Fibroblast of gingiva (primary cell): ENCODE data around the gene NMRK2.
"Not testable (repeated sequence)": the region's sequence is repeated elsewhere in the genome, so short reads cannot be mapped to it uniquely, and the experiment has no call there.

Experiments
- DNase-seq: peaks from one replicate; pipeline ENCODE4 v3.0.0-alpha.2; 2011; ENCODE audit warnings: low read depth

NMRK2 gene, protein sequence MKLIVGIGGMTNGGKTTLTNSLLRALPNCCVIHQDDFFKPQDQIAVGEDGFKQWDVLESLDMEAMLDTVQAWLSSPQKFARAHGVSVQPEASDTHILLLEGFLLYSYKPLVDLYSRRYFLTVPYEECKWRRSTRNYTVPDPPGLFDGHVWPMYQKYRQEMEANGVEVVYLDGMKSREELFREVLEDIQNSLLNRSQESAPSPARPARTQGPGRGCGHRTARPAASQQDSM

DNA sequence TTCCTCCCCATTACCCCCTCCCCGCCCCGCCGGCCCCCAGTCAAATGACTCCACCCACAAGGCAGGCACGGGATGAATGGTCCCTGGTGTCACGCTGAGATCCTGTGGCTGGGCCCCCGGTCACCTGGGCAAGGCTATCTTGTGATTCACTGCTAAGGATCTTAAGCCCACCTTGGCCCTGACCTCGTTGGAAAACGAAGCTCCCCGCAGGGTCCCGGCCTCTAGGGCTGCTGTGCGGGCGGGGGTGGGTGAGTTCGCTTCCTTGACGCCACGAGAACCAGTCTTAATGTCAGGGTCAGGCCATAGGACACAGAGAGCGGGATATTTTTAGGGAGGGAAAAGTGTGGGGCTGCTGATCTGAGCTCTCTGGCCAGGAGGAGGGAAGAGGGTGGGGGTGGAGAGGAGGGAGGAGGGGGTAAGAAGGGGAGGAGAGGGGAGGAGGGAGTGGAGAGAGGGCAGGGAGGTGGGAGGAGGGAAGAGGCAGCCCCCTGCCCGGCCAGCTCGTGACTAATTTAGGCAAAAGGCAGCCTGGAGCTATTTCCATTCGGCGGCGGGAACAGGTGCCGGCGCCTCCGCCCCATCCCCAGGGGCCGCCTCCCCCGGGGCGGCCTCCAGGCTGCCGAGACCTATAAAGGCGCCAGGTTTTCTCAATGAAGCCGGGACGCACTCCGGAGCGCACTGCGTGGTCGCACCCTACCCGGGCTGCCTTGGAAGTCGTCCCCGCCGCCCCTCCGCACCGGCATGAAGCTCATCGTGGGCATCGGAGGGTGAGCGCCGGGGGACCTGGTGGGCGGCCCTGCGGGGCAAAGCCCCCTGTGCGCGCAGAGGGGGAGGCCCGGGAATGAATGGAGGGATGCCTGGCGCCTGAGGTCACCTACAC, at the start of gene NMRK2:
Gene NMRK2, plus strand, starts transcription at position 139 of the 880 bp plus-strand sequence. Its CDS starts 603 bp downstream, at position 742.
- DNase-seq, result no peak

GRCh38 chr19:3890591-3890990, 42.3 kb upstream of the NMRK2 start:
- DNase-seq, result no peak

GRCh38 chr19:3893509-3894179, 39.2 kb upstream of the NMRK2 start:
- no peak for DNase-seq

GRCh38 chr19:3894959-3895358, 37.9 kb upstream of the NMRK2 start:
- DNase-seq, result not testable (repeated sequence)

GRCh38 chr19:3895788-3896187, 37.1 kb upstream of the NMRK2 start:
- DNase-seq, result no peak

- DNase-seq, result no peak
These were observed 34.9 kb upstream of the NMRK2 start for GRCh38 chr19:3897936-3898335.

DNA sequence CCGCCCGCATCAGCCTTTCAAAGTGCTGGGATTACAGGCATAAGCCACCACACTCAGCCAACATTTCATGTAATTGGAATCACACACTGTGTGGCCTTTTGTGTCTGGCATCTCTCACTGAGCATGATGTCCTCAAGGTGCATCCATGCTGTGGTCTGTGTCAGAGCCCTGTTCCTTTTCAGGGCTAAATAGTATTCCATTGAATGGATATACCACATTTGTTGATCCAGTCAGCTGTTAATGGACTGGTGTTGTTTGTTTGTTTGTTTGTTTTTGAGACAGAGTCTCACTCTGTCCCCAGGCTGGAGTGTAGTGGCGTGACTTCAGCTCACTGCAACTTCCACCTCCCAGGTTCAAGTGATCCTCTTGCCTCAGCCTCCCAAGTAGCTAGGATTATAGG, 34.4 kb upstream of the NMRK2 start:
- no peak for DNase-seq

GRCh38 chr19:3899531-3900294, 33.2 kb upstream of the NMRK2 start:
- no peak for DNase-seq

DNA sequence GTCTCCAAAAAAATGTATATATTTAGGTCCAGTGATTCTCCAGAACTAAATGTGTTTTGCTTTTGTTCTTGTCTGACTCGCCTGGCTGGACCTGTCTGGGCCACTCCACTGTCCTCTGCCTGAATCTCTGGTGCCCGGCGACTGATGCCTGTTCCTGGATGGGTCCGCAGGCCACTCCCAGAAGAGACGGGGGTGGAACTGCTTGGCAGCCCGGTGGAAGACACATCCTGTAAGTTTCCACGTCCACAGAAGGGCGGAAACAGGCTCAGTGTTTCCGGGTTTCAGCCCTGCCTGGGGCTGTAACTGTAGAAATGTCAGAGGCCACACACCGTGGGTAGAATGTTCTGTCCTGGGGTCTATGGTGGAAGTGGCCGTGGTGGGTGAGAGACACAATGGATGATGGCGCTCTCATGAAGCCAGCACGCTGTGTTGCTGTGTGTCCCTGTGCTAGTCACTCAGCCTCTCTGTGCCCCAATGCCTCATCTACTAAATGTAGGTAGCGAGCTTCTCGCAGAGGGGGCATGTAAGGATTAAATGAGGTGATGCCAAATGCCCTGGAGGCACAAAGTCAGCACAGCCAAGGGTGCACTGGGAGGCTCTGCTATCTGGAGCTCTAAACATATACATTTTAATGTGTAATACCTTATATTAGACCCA, 30.4 kb upstream of the NMRK2 start:
- DNase-seq, result no peak

- DNase-seq, result no peak
These were observed 28.6 kb upstream of the NMRK2 start for GRCh38 chr19:3904233-3904632.

DNA sequence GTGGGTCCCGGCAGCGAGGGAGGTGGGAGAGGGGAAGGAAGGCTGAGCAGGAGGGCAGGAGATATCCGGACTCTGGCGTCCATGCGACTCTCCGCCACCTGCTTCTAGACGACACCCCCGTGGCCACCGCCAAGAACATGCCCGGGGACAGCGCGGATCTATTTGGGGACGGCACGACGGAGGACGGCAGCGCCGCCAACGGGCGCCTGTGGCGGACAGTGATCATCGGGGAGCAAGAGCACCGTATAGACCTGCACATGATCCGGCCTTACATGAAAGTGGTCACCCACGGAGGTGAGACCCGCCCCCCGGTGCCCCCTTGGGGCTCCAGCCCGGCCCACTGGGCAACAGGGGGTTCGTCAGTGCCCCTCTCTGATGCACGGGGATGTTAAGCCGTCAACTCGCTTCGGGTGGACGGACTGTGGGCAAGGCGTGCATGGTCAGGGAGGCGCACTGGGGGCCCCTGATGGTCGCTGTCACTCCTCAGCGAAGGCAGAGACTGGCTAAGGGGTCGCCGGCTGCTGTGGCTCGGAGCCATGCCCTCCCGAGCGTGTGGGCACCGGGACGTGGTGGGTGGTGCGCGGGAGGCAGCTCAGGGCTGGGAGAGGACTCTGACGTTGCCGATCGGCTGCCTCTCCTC, 25.1 kb upstream of the NMRK2 start:
- DNase-seq, result no peak

GRCh38 chr19:3908266-3909054, 24.4 kb upstream of the NMRK2 start:
- no peak for DNase-seq

DNA sequence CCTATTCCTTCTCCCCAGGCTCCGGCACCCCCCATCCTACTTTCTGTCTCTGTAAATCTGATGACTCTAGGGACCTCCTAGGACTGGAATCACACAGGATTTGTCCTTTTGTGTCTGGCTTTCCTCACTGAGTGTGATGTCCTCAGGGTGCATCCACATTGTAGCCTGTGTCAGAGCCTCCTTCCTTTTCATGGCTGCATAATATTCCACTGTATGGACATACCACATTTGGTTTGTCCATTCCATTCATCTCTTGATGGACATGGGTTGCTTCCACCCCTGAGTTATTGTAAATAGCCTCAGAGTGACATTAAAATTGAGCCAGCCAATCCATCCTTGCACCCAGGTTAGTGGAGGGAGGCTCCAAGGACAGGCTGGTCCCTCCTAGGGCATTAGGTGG, 22.8 kb upstream of the NMRK2 start:
- no peak for DNase-seq

DNA sequence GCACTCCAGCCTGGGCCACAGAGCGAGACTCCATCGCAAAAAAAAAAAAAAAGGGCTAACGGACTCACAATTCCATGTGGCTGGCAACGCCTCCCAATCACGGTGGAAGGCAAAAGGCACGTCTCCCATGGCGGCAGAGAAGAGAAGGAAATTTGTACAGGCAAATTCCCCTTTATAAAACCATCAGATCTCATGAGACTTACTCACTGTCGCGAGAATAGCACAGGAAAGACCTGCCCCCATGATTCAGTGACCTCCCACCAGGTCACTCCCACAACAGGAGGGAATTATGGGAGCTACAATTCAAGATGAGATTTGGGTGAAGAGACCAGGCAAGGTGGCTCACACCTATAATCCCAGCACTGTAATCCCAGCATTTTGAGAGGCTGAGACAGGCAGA, 18.7 kb upstream of the NMRK2 start:
- DNase-seq, result no peak

- DNase-seq, result no peak
These were observed 16.8 kb upstream of the NMRK2 start for GRCh38 chr19:3916033-3916432.

- no peak for DNase-seq
These were observed 13.1 kb upstream of the NMRK2 start for GRCh38 chr19:3919793-3920192.

DNA sequence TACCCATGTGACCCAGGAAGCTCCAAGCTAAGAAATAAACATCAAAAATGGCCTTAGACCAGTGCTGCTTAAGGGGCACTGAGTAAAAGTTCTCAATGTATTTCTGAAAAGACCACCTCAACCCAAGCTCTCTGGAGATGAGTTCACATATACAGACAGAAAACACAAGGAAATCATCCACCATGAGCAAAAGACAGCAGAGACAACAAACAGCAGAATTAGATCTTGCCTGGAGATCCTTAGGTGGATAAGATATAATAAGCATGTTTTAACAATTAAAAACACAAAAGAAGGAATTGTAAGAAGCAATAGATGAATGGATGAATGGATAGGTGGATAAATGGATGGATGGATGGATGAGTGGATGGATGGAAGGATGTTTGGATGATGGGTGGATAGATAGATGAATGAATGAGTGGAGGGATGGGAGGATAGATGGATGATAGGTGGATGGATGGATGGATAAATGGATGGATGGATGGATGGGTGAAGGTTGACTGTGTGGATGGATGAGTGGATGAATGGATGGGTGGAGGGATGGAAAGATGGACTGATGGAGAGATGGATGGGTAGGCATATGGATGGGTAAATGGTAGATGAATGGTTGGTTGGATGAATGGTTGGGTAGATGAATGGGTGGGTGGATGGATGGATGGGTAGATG, 9.6 kb upstream of the NMRK2 start:
- no peak for DNase-seq

- no peak for DNase-seq
These were observed 9.0 kb upstream of the NMRK2 start for GRCh38 chr19:3923912-3924311.

DNA sequence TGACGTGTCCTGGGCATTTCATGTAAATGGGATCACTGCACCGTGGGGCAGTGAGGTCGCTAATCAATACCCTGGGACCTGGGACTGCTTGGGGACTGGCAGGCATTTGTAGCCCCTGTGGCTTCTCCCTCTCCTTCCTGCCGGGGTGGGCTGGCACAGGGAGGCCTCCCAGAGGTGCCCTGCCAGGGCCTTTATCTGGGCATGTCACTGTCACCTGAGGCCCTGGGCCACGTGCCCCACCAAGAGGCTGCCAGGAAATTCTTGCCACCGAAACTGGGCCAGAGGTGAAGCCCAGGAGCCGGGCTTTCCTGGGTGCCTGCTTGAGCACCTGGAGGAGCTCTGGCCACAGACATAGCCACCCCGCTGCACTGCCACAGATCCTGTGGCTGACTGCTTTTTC, 1.8 kb upstream of the NMRK2 start:
- no peak for DNase-seq
